RWPE2 (cell line): ENCODE measurements around the gene DIP2C.

Experiments used
- ATAC-seq: fragments of 200-7000 bp; cut with Tn5 transposase; 3 replicates; pipeline ENCODE4 v1.9.1; 2021; ENCODE audit warnings: low read depth
- DNase-seq: peaks from one replicate; pipeline ENCODE4 v3.0.0-alpha.2; 2020; ENCODE audit warnings: low spot score
- H3K27ac ChIP-seq: fragments of 450-650 bp; 2 replicates; pipeline ENCODE4 v1.5.1; 2017; ENCODE audit warnings: mild to moderate bottlenecking; ENCODE audit not compliant: poor library complexity, severe bottlenecking
- H3K27me3 ChIP-seq: fragments of 250-450 bp; sonication (Bioruptor Pico); 2 replicates; pipeline ENCODE4 v1.5.1; 2021; ENCODE audit warnings: mild to moderate bottlenecking, moderate library complexity; ENCODE audit not compliant: insufficient read depth, poor library complexity, severe bottlenecking
- H3K36me3 ChIP-seq: fragments of 250-450 bp; sonication (Bioruptor Pico); 2 replicates; pipeline ENCODE4 v1.5.1; 2020; ENCODE audit warnings: low read depth, mild to moderate bottlenecking, moderate library complexity
- H3K4me1 ChIP-seq: fragments of 250-450 bp; sonication (Bioruptor Pico); 2 replicates; pipeline ENCODE4 v1.5.1; 2021; ENCODE audit warnings: mild to moderate bottlenecking, moderate library complexity; ENCODE audit not compliant: insufficient read depth, poor library complexity, severe bottlenecking
- H3K4me3 ChIP-seq: fragments of 250-450 bp; sonication (Bioruptor Pico); 2 replicates; pipeline ENCODE4 v1.5.1; 2021; ENCODE audit warnings: mild to moderate bottlenecking, moderate library complexity; ENCODE audit not compliant: severe bottlenecking
- H3K9me3 ChIP-seq: fragments of 250-450 bp; sonication (Bioruptor Pico); 2 replicates; pipeline ENCODE4 v1.5.1; 2021; ENCODE audit warnings: mild to moderate bottlenecking, moderate library complexity; ENCODE audit not compliant: severe bottlenecking
- CTCF ChIP-seq: fragments of 450-650 bp; IDR thresholded peaks from one replicate; pipeline ENCODE4 v1.5.1; 2017; ENCODE audit warnings: mild to moderate bottlenecking, moderate library complexity; ENCODE audit not compliant: poor library complexity, severe bottlenecking

Gene DIP2C

GRCh38 chr10:413662-414071, 275.8 kb downstream of the DIP2C start:
- ATAC-seq (no peak), DNase-seq (no peak)
- Histone ChIP-seq H3K4me3 (no peak overlapping the region), H3K4me1 (no peaks in the 10 kb centered on the region), H3K9me3 (no peaks in the 10 kb centered on the region), H3K27me3 (no peaks in the 10 kb centered on the region), H3K36me3 (no peaks in the 10 kb centered on the region), H3K27ac (no peak overlapping the region)
- TF ChIP-seq CTCF, result no peak

GRCh38 chr10:412109-412508, 277.4 kb downstream of the DIP2C start:
- no peaks in the 10 kb centered on the region for H3K36me3 ChIP-seq
- H3K27me3 ChIP-seq, result no peaks in the 10 kb centered on the region
- no peaks in the 10 kb centered on the region for H3K9me3 ChIP-seq
- H3K27ac ChIP-seq, result no peak overlapping the region
- no peaks in the 10 kb centered on the region for H3K4me1 ChIP-seq
- no peak overlapping the region for H3K4me3 ChIP-seq
- no peak for TF ChIP-seq CTCF
- no peak for ATAC-seq
- no peak for DNase-seq

GRCh38 chr10:411603-412002, 277.9 kb downstream of the DIP2C start:
- Histone ChIP-seq H3K9me3 (no peaks in the 10 kb centered on the region), H3K4me1 (no peaks in the 10 kb centered on the region), H3K27ac (no peak overlapping the region), H3K36me3 (no peaks in the 10 kb centered on the region), H3K4me3 (no peak overlapping the region), H3K27me3 (no peaks in the 10 kb centered on the region)
- no peak for TF ChIP-seq CTCF
- ATAC-seq (no peak), DNase-seq (no peak)

- ATAC-seq (no peak), DNase-seq (no peak)
- no peaks in the 10 kb centered on the region for H3K36me3 ChIP-seq
- TF ChIP-seq CTCF, result no peak
- no peak overlapping the region for H3K4me3 ChIP-seq
- no peaks in the 10 kb centered on the region for H3K4me1 ChIP-seq
- no peaks in the 10 kb centered on the region for H3K27me3 ChIP-seq
- no peaks in the 10 kb centered on the region for H3K9me3 ChIP-seq
- no peak overlapping the region for H3K27ac ChIP-seq
Measured at GRCh38 chr10:409408-410040, 279.9 kb downstream of the DIP2C start.

- DNase-seq, result no peak
- no peaks in the 10 kb centered on the region for H3K9me3 ChIP-seq
- no peaks in the 10 kb centered on the region for H3K27me3 ChIP-seq
- TF ChIP-seq CTCF, result no peak
- no peaks in the 10 kb centered on the region for H3K36me3 ChIP-seq
- H3K4me1 ChIP-seq, result no peaks in the 10 kb centered on the region
- H3K27ac ChIP-seq, result no peak overlapping the region
- ATAC-seq, result no peak
- no peak overlapping the region for H3K4me3 ChIP-seq
Measured at GRCh38 chr10:408236-408635, 281.2 kb downstream of the DIP2C start.
